Parathyroid adenoma (tissue), 2 donors: ENCODE results near the gene ANTXR1.

Experiments used
- H2AFZ ChIP-seq: fragments of 300-600 bp; sonication (generic); one replicate; pipeline ENCODE4 v1.7.0; 2017; ENCODE audit warnings: antibody characterized with exemption, mild to moderate bottlenecking
- H3K27ac ChIP-seq: fragments of 300-600 bp; sonication (generic); one replicate; pipeline ENCODE4 v1.7.0; 2017
- H3K27me3 ChIP-seq: fragments of 300-600 bp; sonication (generic); one replicate; pipeline ENCODE4 v1.7.0; 2017; ENCODE audit warnings: low read length; ENCODE audit not compliant: control insufficient read depth, insufficient read depth
- H3K36me3 ChIP-seq: fragments of 300-600 bp; sonication (generic); one replicate; pipeline ENCODE4 v1.7.0; 2017; ENCODE audit warnings: low read length; ENCODE audit not compliant: control insufficient read depth, insufficient read depth
- H3K4me1 ChIP-seq: fragments of 300-600 bp; sonication (generic); one replicate; pipeline ENCODE4 v1.7.0; 2017; ENCODE audit warnings: control low read depth
- H3K4me2 ChIP-seq: fragments of 300-600 bp; sonication (generic); one replicate; pipeline ENCODE4 v1.7.0; 2017; ENCODE audit warnings: low read length
- H3K4me3 ChIP-seq: fragments of 300-600 bp; sonication (generic); one replicate; pipeline ENCODE4 v1.7.0; 2017; ENCODE audit warnings: low read depth, low read length
- H3K79me2 ChIP-seq: fragments of 300-600 bp; sonication (generic); one replicate; pipeline ENCODE4 v1.7.0; 2017; ENCODE audit warnings: control low read depth
- H3K9ac ChIP-seq: fragments of 300-600 bp; sonication (generic); one replicate; pipeline ENCODE4 v1.7.0; 2017; ENCODE audit warnings: mild to moderate bottlenecking
- H3K9me3 ChIP-seq: fragments of 300-600 bp; sonication (generic); one replicate; pipeline ENCODE4 v1.7.0; 2017; ENCODE audit warnings: low read length; ENCODE audit not compliant: control insufficient read depth
- CTCF ChIP-seq: fragments of 300-600 bp; sonication (generic); IDR thresholded peaks from one replicate; pipeline ENCODE4 v1.7.0; 2017; ENCODE audit warnings: antibody characterized with exemption, mild to moderate bottlenecking
- donor health status: primary hyperparathyroidism.

The ANTXR1 gene

DNA sequence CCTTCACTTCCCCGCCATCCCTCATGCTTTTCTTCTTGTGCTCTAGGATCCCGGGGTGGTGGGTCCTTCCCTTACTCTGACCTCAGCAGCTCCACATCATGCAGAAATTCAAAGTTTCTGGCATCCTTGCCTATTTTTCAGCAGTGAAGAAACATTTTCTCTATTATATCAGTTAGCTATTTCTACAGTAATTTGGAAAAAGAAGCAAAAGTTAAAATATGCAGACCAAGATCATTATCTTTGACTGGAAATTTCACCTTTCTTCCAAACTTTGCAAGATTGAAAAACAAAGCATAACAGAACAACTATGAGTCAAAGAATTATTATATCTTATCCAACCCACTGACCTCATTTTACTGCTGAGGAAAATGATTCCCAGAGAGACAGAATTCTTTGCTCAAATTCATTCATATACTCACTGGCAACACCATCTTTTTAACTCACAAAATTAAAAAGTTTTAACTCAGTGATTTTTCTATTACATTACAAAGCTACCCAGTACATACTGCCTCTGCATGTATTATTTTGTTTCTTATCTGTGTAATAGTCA, 40.5 kb downstream of the ANTXR1 start:
- Histone ChIP-seq H3K4me2 (no peak overlapping the region), H3K79me2 (peaks cover 3% of the 10 kb centered on the region), H2AFZ (no peak overlapping the region), H3K27me3 (no peaks in the 10 kb centered on the region), H3K9ac (no peak overlapping the region), H3K4me3 (no peak overlapping the region), H3K9me3 (no peaks in the 10 kb centered on the region), H3K4me1 (no peaks in the 10 kb centered on the region), H3K27ac (no peak overlapping the region), H3K36me3 (no peaks in the 10 kb centered on the region)
- no peak for TF ChIP-seq CTCF

- no peak overlapping the region for H2AFZ ChIP-seq
- H3K79me2 ChIP-seq: peaks cover 3% of the 10 kb centered on the region
- H3K4me3 ChIP-seq: no peak overlapping the region
- H3K27me3 ChIP-seq: no peaks in the 10 kb centered on the region
- H3K36me3 ChIP-seq: no peaks in the 10 kb centered on the region
- no peak overlapping the region for H3K4me2 ChIP-seq
- no peak overlapping the region for H3K27ac ChIP-seq
- no peaks in the 10 kb centered on the region for H3K4me1 ChIP-seq
- no peak overlapping the region for H3K9ac ChIP-seq
- H3K9me3 ChIP-seq: no peaks in the 10 kb centered on the region
- no peak for TF ChIP-seq CTCF
These were observed 41.5 kb downstream of the ANTXR1 start for GRCh38 chr2:69054431-69054830.

- no peaks in the 10 kb centered on the region for H3K4me1 ChIP-seq
- no peak for TF ChIP-seq CTCF
- H3K9ac ChIP-seq: no peak overlapping the region
- peaks cover 3% of the 10 kb centered on the region for H3K79me2 ChIP-seq
- no peaks in the 10 kb centered on the region for H3K9me3 ChIP-seq
- H3K4me2 ChIP-seq: no peak overlapping the region
- no peak overlapping the region for H3K4me3 ChIP-seq
- no peaks in the 10 kb centered on the region for H3K36me3 ChIP-seq
- H3K27ac ChIP-seq: no peak overlapping the region
- H2AFZ ChIP-seq: no peak overlapping the region
- H3K27me3 ChIP-seq: no peaks in the 10 kb centered on the region
These were observed 42.9 kb downstream of the ANTXR1 start for GRCh38 chr2:69055688-69056470.

DNA sequence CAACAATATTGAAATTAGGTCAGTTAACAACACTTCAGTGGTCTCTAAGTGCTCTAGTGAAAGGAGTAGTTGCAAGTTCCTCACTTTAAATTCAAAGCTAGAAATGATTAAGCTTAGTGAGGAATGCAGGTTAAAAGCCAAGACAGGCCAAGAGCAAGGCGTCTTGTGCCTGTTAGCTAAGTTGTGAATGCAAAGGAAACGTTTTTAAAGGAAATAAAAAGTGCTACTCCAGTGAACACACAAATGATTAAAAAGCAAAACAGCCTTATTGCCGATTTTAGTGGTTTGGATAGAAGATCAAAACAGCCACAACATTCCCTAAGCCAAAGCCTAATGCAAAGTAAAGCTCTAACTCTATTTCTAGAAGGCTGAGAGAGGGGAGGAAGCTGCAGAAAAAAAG, 44.7 kb downstream of the ANTXR1 start:
- H3K9ac ChIP-seq: no peak overlapping the region
- H3K79me2 ChIP-seq: peaks cover 3% of the 10 kb centered on the region
- no peak overlapping the region for H3K4me2 ChIP-seq
- H3K27ac ChIP-seq: no peak overlapping the region
- no peaks in the 10 kb centered on the region for H3K9me3 ChIP-seq
- H3K4me1 ChIP-seq: peaks cover 8% of the 10 kb centered on the region
- no peak overlapping the region for H3K4me3 ChIP-seq
- H3K36me3 ChIP-seq: no peaks in the 10 kb centered on the region
- H3K27me3 ChIP-seq: no peaks in the 10 kb centered on the region
- no peak overlapping the region for H2AFZ ChIP-seq
- no peak for TF ChIP-seq CTCF
